Loucy (cell line): ENCODE results near the gene C3AR1.

Experiments
- H2AFZ ChIP-seq: fragments of 200-600 bp; sonication (generic); 2 replicates; pipeline ENCODE4 v1.6.0; 2016; ENCODE audit warnings: antibody characterized with exemption, mild to moderate bottlenecking, low read length, moderate library complexity
- H3F3A ChIP-seq: fragments of 200-600 bp; 2 replicates; pipeline ENCODE4 v1.6.0; 2016; ENCODE audit warnings: antibody characterized with exemption, low read depth, mild to moderate bottlenecking
- H3K27me3 ChIP-seq: fragments of 200-600 bp; sonication (generic); 2 replicates; pipeline ENCODE4 v1.6.1; 2014; ENCODE audit warnings: low read length, mild to moderate bottlenecking; ENCODE audit not compliant: insufficient read depth, poor library complexity, severe bottlenecking
- H3K36me3 ChIP-seq: fragments of 200-600 bp; sonication (generic); 2 replicates; pipeline ENCODE4 v1.6.1; 2016; ENCODE audit warnings: low read length; ENCODE audit not compliant: insufficient read depth
- H3K4me1 ChIP-seq: fragments of 200-600 bp; sonication (generic); 2 replicates; pipeline ENCODE4 v1.5.1; 2014; ENCODE audit warnings: low read length, mild to moderate bottlenecking; ENCODE audit not compliant: insufficient read depth, poor library complexity, severe bottlenecking
- H3K4me2 ChIP-seq: fragments of 200-600 bp; sonication (generic); 2 replicates; pipeline ENCODE4 v1.6.0; 2014; ENCODE audit warnings: antibody characterized with exemption, low read length, low read depth, mild to moderate bottlenecking; ENCODE audit not compliant: poor library complexity, severe bottlenecking
- H3K4me3 ChIP-seq: fragments of 200-600 bp; sonication (generic); 2 replicates; pipeline ENCODE4 v1.5.1; 2014; ENCODE audit warnings: low read length, mild to moderate bottlenecking, mixed read lengths; ENCODE audit not compliant: poor library complexity, severe bottlenecking
- H3K79me2 ChIP-seq: fragments of 200-600 bp; sonication (generic); 2 replicates; pipeline ENCODE4 v1.6.1; 2014; ENCODE audit warnings: low read length; ENCODE audit not compliant: insufficient read depth
- H3K9ac ChIP-seq: fragments of 200-600 bp; sonication (generic); 2 replicates; pipeline ENCODE4 v1.6.0; 2014; ENCODE audit warnings: mild to moderate bottlenecking, low read depth, low read length, moderate library complexity; ENCODE audit not compliant: poor library complexity, severe bottlenecking
- H3K9me2 ChIP-seq: fragments of 200-600 bp; sonication (generic); replicated peaks from 2 replicates; pipeline ENCODE4 v1.6.1; 2016; ENCODE audit warnings: low read depth, low read length, mixed read lengths
- H3K9me3 ChIP-seq: fragments of 200-600 bp; sonication (generic); 2 replicates; pipeline ENCODE4 v1.6.1; 2014; ENCODE audit warnings: mild to moderate bottlenecking, antibody characterized with exemption, low read length, low read depth; ENCODE audit not compliant: insufficient read depth
- H4K20me1 ChIP-seq: fragments of 200-600 bp; sonication (generic); 2 replicates; pipeline ENCODE4 v1.6.0; 2014; ENCODE audit warnings: antibody characterized with exemption, low read length, mild to moderate bottlenecking; ENCODE audit not compliant: insufficient read depth, poor library complexity, severe bottlenecking
- EZH2phosphoT487 ChIP-seq: fragments of 200-600 bp; IDR thresholded peaks from 2 replicates; pipeline ENCODE4 v1.6.1; 2018; ENCODE audit warnings: antibody characterized with exemption, mild to moderate bottlenecking, moderate library complexity, borderline replicate concordance
- TF ChIP-seq, protein P1 (sequence below): fragments of 200-600 bp; sonication (generic); conservative IDR thresholded peaks from 2 replicates; pipeline ENCODE4 v1.5.1; 2014; ENCODE audit warnings: mild to moderate bottlenecking, antibody characterized with exemption, low read length

The C3AR1 gene

DNA sequence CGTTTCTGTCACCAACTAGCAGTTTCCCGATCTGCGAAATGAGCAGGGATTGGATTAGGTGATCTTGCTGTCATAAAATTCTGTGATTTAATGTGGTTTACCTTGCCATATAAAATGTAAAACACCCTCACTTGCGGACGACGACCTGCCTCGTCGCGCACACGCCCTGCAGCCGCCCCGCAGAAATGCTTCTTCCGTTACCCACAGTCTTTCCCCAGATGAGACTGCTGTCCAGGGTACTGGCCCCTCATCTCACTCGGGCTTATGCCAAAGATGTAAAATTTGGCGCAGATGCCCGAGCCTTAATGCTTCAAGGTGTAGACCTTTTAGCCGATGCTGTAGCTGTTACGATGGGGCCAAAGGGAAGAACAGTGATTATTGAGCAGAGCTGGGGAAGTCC lies 51.3 kb downstream of the C3AR1 start:
- peaks cover 20% of the 10 kb centered on the region for H3K4me1 ChIP-seq
- H3K4me2 ChIP-seq = no peak overlapping the region
- no peak overlapping the region for H3K4me3 ChIP-seq
- no peaks in the 10 kb centered on the region for H3K36me3 ChIP-seq
- no peak overlapping the region for H3K9ac ChIP-seq
- no peaks in the 10 kb centered on the region for H3K27me3 ChIP-seq
- no peaks in the 10 kb centered on the region for H4K20me1 ChIP-seq
- TF ChIP-seq, protein P1, sequence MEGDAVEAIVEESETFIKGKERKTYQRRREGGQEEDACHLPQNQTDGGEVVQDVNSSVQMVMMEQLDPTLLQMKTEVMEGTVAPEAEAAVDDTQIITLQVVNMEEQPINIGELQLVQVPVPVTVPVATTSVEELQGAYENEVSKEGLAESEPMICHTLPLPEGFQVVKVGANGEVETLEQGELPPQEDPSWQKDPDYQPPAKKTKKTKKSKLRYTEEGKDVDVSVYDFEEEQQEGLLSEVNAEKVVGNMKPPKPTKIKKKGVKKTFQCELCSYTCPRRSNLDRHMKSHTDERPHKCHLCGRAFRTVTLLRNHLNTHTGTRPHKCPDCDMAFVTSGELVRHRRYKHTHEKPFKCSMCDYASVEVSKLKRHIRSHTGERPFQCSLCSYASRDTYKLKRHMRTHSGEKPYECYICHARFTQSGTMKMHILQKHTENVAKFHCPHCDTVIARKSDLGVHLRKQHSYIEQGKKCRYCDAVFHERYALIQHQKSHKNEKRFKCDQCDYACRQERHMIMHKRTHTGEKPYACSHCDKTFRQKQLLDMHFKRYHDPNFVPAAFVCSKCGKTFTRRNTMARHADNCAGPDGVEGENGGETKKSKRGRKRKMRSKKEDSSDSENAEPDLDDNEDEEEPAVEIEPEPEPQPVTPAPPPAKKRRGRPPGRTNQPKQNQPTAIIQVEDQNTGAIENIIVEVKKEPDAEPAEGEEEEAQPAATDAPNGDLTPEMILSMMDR = no peak
- no peak for TF ChIP-seq EZH2phosphoT487
- no peaks in the 10 kb centered on the region for H3K9me3 ChIP-seq
- no peaks in the 10 kb centered on the region for H3F3A ChIP-seq
- 0 out of 2 replicates have a peak, but pooled peaks cover 4% of the 10 kb centered on the region for H3K79me2 ChIP-seq
- H3K9me2 ChIP-seq = no peaks in the 10 kb centered on the region
- no peak overlapping the region for H2AFZ ChIP-seq

DNA sequence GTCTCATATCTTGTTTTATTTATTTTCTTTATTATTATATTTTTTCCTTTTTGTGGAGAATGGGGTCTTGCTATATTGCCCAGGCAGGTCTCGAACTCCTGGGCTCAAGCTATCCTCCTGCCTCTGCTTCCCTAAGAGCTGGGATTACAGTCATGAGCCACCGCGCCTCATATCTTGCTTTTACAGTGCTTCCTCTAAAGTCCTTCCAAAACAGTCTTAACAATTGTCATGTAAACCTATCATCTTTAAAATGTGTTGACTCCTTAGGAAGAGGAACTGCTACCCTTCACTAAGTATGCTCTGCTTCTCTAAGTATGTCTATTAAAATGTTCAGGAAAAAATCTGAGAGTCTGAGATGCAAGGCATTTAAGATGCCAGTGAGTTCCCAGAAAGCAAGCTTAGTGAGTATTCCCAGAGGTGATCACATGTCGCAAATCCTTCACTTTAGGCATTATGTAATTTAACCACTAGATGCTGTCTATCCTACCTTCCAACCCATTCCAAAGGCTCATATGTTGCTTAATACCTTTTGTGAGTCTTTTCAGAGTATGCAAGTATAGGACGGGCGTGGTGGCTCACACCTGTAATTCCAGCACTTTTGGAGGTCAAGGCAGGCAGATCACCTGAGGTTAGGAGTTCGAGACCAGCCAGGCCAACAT lies 53.4 kb downstream of the C3AR1 start:
- Histone ChIP-seq H3K4me2 (no peak overlapping the region), H3K79me2 (no peaks in the 10 kb centered on the region), H3K9ac (no peak overlapping the region), H4K20me1 (no peaks in the 10 kb centered on the region), H3K4me1 (peaks cover 11% of the 10 kb centered on the region), H3K27me3 (no peaks in the 10 kb centered on the region), H3K4me3 (no peak overlapping the region), H2AFZ (no peak overlapping the region), H3F3A (no peaks in the 10 kb centered on the region), H3K9me2 (no peaks in the 10 kb centered on the region), H3K9me3 (no peaks in the 10 kb centered on the region), H3K36me3 (no peaks in the 10 kb centered on the region)
- TF ChIP-seq, protein P1 = no peak
- no peak for TF ChIP-seq EZH2phosphoT487

DNA sequence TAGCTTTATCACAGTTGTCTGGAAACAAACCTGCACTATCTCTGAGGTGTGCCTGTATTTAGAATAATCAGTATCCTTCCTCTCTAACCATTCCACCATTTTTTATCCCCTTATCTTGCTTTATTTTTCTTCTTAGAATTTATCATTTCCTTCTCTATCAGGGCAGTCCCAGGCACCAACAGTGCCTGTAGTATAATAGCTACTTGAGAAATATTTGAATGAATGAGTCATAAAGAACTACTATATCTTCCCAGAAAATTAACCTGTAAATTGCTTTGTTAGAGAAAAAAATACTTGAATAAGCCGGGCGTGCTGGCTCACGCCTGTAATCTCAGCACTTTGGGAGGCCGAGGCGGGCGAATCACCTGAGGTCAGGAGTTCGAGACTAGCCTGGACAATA lies 54.8 kb downstream of the C3AR1 start:
- no peaks in the 10 kb centered on the region for H4K20me1 ChIP-seq
- TF ChIP-seq EZH2phosphoT487 = no peak
- TF ChIP-seq, protein P1 = no peak
- H3K4me2 ChIP-seq = no peak overlapping the region
- no peaks in the 10 kb centered on the region for H3K9me3 ChIP-seq
- no peaks in the 10 kb centered on the region for H3K4me1 ChIP-seq
- H3K79me2 ChIP-seq = no peaks in the 10 kb centered on the region
- no peak overlapping the region for H2AFZ ChIP-seq
- no peaks in the 10 kb centered on the region for H3F3A ChIP-seq
- H3K9ac ChIP-seq = no peak overlapping the region
- no peaks in the 10 kb centered on the region for H3K27me3 ChIP-seq
- no peaks in the 10 kb centered on the region for H3K36me3 ChIP-seq
- H3K4me3 ChIP-seq = no peak overlapping the region
- H3K9me2 ChIP-seq = no peaks in the 10 kb centered on the region
